OCI-M2 (cell line): ENCODE measurements around the gene OR10V1.
A peak's percentile ranks its signal among the peaks of the same experiment; 100 is the strongest.
"Not testable (repeated sequence)": the region's sequence is repeated elsewhere in the genome, so short reads cannot be mapped to it uniquely, and the experiment has no call there.

ENCODE experiments used
- DNase-seq: peaks from one replicate; lab custom pipeline; 2025; ENCODE audit not compliant: unreplicated experiment; lab: John Stamatoyannopoulos, UW

Gene OR10V1

DNA sequence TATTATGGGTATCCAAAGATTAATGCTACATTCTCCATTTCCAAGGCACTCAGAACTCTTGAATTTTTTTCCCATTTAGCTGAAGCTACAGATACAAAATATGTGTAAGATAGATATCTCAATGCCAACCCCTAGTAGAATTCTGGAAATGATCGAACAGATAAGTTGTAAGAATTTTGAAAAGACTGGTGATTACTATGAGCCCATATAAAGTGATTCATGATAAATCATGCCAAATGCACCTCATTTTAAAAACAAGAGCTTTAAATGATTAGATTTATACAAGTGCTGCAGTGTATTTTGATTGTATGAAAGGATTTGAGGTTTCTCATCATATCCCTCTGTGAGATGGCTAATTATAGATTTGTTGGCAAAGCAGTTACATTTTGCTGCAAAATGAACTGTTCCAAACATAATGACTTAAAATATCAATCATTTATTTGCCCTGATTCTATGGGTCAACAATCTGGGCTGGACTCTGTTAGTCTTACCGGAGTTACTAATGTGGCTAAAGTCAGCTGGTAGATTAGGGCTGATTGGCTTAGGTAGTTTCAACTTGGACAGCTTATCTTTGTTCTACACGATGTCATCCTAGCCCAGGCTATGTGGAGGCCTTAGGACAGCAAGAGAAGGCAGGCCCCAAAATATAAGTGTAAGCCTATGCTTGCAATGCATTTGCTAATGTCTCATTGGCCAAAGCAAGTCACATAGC lies 3.4 kb downstream of the OR10V1 start:
- DNase-seq: no peak

DNA sequence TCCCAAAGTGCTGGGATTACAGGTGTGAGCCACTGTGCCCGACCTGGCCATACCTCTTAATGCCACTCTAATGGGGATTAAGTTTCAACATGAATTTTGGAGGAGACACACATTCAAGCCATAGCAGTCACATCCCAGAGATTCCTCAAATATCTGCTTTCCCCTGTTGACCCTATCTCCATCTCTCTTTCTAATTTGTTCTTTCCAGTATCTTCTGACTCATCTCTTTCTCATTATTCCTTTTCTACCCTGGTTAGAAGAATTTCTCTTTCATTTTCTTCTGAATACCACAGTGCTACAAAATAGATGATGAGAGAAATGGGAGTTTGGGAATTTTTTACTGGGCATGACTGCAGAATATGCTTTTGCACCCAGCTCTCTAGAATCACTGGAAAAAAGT lies 5.1 kb downstream of the OR10V1 start:
- DNase-seq: no peak

DNA sequence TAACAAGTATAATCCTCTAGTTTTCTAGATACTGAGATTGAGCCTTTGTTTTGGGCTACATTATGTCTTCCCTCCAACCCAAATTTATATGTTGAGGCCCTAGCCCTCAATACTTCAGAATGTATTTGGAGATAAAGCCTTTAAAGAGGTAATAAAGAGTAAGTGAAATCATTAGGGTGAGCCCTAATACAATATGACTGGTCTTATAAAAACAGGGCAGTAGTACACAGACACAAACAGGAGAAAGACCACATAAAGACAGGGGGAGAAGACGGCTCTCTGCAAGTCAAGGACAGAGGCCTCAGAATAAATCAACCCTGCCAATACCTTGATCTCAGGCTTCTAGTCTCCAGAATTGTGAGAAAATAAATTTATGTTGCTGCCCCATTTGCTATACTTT lies 6.3 kb downstream of the OR10V1 start:
- no peak for DNase-seq

DNA sequence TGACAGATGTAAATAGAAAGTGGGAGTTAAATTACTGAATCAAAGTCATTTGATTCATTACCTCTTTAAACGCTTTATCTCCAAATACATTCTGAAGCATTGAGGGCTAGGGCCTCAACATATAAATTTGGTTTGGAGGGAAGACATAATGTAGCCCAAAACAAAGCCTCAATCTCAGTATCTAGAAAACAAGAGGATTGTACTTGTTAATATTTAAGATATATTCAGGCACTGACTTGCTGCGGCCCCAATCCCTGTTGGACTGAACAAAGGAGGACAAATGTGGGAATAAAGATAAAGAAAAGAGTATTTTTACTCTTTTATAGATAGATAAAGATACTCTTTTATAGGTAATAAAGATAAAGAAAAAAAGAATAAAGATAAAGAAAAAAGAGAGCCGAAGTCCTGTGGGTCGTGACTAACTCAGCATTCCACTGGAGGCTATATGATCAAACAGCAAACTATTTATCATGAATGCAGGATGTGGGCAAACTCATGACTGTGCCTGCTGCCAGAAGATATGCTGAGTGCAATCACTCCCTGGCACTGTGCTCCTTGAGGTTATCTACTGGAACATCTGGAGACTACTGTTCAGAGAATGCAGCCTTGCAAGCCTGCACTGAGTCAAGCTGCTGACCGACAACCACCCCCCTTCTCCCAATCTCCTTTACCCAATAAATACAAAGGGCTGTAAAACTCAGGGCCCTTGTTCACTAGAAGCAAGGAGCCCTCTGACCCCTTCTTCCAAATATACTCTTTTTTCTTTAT lies 6.9 kb downstream of the OR10V1 start:
- DNase-seq: peak; percentile 15

DNA sequence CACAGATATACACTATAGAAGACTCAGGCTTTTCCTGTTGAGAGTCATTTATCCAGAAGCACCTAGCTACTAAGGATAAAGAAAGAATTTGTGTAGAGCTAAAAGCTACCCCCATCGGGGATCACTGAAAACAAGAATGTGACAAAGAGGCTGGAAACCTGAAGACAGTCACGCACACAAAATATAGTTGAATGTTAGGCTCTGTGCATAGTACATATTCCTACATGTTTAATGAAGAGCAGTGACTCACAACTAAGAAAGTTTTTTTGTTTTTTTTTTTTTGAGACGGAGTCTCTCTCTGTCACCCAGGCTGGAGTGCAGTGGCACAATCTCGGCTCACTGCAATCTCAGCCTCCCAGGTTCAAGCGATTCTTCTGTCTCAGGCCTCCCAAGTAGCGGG lies 8.4 kb downstream of the OR10V1 start:
- no peak for DNase-seq

DNA sequence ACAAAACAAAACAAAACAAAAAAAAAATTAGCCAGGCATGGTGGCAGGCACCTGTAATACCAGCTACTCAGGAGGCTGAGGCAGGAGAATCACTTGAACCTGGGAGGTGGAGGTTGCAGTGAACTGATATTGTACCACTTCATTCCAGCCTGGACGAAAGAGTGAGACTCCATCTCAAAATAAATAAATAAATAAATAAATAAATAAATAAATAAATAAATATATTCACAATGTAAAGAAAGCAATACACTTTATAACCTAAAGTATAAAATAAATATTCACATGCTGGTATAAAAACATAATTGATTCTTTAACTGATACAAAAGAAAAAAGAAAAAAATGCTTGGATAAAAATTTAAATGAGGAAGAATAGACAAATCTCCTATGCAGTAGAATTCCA lies 10.1 kb downstream of the OR10V1 start:
- not testable (repeated sequence) for DNase-seq

DNA sequence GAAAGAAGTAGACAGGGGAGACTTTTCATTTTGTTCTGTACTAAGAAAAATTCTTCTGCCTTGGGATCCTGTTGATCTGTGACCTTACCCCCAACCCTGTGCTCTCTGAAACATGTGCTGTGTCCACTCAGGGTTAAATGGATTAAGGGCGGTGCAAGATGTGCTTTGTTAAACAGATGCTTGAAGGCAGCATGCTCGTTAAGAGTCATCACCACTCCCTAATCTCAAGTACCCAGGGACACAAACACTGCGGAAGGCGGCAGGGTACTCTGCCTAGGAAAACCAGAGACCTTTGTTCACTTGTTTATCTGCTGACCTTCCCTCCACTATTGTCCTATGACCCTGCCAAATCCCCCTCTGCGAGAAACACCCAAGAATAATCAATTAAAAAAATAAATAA lies 13.5 kb downstream of the OR10V1 start:
- not testable (repeated sequence) for DNase-seq

DNA sequence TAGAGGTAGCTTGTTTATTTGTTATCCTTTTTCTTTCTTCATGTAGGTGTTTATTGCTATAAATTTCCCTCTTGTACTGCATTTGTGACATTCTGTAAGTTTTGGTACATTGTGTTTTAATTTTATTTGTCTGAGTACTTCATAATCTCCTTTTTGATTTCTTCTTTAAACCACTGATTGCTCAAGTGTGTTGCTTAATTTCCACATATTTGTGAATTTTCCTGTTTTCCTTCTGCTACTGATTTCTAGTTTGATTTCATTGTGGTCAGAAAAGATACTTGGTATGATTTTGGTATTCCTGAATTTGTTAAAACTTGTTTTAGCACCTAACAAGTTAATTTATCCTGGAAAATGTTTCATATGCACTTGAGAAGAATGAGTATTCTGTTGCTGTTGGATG lies 15.1 kb downstream of the OR10V1 start:
- DNase-seq: no peak

DNA sequence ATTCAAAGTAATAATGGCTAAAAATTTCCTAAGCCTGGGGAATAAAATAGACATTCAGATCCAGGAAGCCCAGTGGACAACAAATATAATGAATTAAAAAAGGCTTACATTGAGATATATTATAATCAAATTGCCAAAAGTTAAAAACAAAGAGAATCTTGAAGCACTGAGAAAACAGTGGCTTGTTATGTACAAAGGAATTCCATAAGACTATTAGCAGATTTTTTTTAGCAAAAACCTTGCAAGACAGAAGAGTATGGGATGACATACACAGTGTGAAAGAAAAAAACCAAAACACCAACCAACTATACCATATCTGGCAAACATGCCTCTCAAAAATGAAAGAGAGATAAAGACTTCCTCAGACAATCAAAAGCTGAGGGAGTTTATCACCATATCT lies 20.7 kb downstream of the OR10V1 start:
- no peak for DNase-seq

DNA sequence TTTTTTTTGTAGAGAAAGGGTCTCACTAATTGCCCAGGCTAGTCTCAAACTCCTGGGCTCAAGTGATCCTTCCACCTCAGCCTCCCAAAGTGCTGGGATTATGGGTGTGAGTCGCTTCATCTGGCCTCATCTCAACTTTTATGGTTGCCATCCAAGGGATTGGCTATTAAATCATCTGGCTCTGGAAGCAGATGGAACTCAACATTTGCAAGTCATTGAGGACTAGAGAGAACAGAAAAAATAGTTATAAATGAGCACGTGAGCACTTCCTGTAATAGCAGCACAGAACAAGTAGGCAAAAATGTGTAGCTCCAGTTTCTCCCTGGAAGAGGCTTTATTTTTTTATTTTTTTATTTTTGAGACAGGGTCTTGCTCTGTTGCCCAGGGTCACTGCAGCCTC lies 22.5 kb downstream of the OR10V1 start:
- no peak for DNase-seq

DNA sequence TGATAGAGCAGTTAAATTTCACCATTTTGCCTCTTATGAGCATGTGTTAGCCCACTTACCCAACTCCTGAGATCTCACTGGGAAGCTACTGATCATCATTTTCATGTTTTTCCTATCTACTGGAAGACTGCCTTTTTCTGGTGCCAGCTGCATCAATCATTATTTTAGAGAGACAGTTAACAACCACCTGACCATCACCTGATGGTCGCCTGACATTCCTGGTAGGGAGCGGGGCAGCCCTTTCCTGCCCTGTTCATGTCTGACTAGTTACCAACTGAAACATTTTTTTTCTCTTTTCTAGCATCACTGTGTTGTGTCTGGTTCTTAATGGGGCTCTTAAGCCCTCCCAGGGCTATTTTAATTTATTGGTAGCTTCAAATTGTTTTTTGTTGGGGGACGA lies 24.6 kb downstream of the OR10V1 start:
- no peak for DNase-seq

DNA sequence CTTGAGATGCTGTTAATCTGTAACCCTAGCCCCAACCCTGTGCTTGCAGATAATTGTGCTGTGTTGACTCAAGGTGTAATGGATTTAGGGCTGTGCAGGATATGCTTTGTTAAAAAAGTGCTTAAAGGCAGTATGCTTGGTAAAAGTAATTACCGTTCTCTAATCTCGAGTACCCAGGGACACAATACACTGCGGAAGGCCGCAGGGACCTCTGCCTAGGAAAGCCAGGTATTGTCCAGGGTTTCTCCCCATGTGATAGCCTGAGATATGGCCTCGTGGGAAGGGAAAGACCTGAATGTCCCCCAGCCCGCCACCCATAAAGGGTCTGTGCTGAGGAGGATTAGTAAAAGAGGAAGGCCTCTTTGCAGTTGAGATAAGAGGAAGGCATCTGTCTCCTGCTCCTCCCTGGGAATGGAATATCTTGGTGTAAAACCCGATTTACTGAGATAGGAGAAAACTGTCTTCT lies 32.4 kb downstream of the OR10V1 start:
- DNase-seq: not testable (repeated sequence)

DNA sequence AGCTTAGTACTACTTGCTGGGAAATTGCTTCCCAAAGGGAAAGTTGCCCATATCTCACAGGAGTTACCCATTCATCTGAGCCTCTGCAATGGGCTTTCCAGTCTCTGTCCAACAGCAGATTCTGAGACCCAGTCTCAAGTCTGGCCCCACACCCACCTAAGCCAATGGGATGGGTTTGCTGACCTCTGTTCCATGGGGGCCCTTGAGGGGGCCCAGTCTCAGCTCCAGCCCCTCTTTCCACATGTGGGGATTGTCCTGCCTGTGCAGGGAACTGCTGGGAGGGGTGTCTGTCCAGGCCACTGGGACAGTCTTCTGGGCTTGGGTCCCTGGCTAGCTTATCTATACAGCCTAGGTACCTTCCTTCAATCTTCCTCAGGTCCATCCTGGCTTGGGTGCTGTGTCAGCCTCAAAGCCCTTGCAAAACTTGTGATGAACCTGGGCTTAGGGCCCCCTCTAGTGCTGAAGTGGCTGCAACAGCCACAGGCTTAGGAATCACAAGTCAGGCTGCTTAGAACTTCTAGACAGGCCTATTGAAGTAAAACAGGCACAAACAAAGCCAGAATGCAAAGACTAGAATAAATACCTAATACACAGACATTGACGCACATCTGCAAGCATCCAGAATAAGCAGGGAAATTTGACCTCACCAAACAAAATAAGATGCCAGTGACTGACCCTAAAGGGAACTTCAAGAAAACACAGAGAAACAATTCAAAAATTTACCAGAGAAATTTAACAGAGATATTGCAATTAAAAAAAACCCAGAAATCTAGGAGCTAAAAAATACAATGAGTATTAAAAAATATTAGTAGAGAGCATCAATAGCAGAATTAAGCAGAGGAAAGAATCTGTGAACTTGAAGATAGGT lies 33.1 kb downstream of the OR10V1 start:
- DNase-seq: no peak

DNA sequence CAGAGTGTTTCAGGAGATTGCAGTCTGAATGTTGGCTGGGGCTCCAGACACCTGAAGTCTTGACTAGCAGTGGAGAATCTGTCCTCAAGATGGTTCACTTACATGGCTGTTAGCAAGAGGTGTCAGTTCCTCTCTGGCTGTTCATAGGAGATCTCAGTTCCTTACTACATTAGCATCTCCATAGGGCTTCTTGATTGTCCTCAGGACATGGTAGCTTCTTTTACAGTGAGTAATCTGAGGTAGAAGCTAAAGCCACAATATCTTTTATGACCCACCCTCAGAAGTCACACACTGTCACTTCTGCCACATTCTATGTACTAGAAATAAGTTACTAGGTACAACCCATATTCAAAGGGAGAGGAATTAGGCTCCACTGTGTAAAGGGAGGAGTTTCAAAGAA lies 34.3 kb downstream of the OR10V1 start:
- DNase-seq: no peak

DNA sequence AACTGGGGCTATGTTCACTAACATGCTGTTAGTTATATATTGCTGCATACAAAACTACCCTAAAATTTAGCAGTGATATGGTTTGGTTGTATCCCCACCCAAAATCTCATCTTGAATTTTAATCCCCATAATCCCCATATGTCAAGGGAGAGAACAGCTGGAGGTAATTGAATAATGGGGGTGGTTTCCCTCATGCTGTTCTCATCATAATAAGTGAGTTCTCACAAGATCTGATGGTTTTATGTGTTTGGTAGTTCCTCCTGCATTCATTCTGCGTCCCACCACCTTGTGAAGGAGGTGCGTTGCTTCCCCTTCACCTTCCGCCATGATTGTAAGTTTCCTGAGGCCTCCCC lies 34.9 kb downstream of the OR10V1 start:
- DNase-seq: no peak

DNA sequence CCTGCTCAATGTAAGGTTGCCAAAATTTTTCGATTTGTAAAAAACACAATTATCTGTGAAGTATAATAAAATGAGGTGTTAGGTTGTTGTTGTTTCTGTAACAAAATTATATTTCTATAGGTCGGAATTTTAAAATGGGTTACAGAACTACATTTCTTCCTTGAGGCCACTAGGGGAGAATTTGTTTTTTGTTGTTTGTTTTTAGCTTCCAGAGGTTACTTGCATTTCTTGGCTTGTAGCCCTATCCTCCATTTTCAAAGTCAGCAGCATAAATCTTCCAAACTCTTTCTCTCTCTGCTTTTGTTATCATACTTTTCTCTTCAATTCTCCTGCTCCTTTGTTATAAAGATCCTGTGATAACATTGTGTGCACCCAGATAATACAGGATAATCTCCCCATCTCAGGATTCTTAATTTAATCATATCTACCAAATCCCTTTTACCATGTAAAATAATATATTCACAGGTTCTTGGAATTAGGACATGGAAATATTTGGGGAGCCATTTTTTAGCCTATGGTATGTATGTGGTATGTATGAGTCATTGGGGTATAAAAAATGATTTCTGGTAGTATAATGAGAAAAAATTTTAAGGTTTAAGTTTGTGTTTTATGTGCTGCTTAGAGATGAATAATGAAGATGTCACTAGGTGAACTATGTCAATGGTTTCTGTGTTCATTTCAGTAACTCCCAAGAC lies 35.4 kb downstream of the OR10V1 start:
- DNase-seq: no peak

DNA sequence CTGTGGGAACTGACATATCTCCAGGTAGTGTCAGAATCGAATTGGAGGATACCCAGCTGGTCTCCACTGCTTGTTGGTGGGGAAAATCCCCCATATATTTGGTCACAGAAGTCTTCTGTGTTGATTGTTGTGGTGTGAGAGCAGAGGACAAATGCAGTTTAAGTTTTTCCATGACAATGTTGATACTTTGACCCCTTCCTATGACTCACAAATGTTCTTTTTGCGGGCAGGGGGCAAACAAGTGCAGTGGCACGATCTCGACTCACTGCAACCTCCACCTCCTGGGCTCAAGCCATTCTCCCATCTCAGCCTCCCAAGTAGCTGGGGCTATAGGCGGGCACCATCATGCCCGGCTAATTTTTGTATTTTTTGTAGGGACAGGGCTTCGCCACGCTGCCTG lies 37.4 kb downstream of the OR10V1 start:
- no peak for DNase-seq

DNA sequence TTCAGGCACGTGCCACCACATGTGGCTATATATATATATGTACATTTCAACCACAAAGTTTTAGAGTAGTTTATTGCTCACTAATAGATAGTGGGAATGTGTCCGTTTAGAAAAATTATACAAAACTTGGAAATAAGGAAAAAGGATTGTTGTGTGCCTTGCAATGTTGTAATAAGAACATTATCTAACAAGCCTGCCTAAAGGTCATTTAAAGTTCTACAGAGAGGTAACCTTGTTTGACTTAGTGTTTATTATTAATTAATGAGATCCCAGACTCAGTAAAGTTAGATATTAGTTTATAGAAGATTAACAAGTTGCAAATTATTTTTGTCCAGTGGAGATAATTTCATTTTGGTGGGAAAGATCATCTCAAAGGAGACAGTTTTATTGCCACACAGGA lies 39.4 kb downstream of the OR10V1 start:
- no peak for DNase-seq

DNA sequence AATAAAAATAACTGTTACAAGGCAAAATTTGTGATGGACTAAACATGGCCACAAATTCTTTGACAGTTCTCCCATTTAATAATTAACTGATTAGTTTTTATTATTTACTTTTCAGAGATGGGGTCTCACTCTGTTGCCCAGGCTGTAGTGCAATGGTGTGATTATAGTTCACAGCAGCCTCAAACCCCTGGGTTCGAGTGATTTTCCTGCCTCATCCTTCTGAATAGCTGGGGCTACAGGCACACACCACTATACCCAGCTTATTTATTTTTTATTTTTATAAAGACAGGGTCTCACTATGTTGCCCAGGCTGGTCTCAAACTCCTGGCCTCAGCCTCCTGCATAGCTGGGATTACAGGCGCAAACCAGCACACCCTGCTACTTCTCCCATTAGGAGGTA lies 40.4 kb downstream of the OR10V1 start:
- DNase-seq: no peak

DNA sequence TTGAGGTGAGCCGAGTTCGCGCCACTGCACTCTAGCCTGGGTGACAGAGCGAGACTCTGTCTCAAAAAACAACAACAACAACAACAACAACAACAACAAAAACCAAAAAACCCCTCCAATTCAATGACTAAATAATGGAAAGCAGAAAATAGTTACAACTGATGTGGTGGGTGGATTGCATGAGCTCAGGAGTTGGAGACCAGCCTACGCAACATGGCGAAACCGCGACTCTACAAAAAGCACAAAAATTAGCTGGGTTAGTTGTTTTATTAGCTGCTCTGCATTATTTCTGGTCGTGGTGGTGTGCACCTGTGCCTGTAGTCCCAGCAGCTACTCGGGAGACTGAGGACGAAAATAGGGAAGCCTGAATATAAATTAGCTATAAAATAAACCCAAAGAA lies 42.2 kb downstream of the OR10V1 start:
- no peak for DNase-seq

DNA sequence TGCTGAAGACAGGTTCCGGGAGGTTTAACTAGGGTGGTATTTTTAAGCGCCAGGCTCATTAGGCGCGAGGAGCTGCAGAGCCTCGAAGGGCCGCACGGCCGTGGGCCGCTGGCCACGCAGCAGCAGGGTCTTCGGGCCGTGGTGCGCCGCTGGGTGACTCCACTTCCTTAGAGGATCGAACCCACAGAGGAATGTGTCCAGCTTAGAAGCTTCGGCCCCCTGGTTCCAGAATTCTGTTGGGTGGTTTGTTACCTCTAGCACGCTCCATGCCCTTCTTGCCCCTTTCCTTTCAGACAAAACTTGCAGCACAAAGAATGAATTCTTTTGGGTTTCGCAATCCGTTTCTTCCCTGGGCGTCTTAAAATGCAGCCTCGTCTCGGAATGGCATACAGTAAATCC lies 44.0 kb downstream of the OR10V1 start:
- DNase-seq: no peak
